Peyer's patch (tissue), 4 donors: ENCODE measurements around the gene TMEM117. TPM values are rescaled to one million over a fixed set of nuclear protein-coding genes. Genes with fewer than 3 reads are reported as not detected.

ENCODE experiments used
- DNase-seq, 3 donors: peaks; one replicate each; pipeline ENCODE4 v3.0.0-alpha.2; 2017 to 2019
- H3K27ac ChIP-seq, 4 donors: fragments of 200-600 bp; sonication (generic); one replicate each; pipeline ENCODE4 v1.5.1; 2016 to 2019
- H3K27me3 ChIP-seq, 2 donors: fragments of 200-600 bp; sonication (generic); one replicate each; pipeline ENCODE4 v1.5.1; 2019
- H3K36me3 ChIP-seq, 3 donors: fragments of 200-600 bp; sonication (generic); one replicate each; pipeline ENCODE4 v1.5.1; 2016 to 2019
- H3K4me1 ChIP-seq, 4 donors: fragments of 200-600 bp; sonication (generic); one replicate each; pipeline ENCODE4 v1.5.1; 2016 to 2019
- H3K4me3 ChIP-seq, 4 donors: fragments of 200-600 bp; sonication (generic); 1 replicate in 3 of 4; 2 replicates in 1 of 4; pipeline ENCODE4 v1.5.1; 2016 to 2019; ENCODE audit warnings: mild to moderate bottlenecking in 1 of 4
- H3K9me3 ChIP-seq, 4 donors: fragments of 200-600 bp; sonication (generic); one replicate each; pipeline ENCODE4 v1.5.1; 2016 to 2019; ENCODE audit warnings: mild to moderate bottlenecking in 1 of 4
- POLR2A ChIP-seq, 2 donors: fragments of 450-650 bp; IDR thresholded peaks; one replicate each; pipeline ENCODE4 v1.5.1; 2017; ENCODE audit warnings: antibody characterized with exemption in 2 of 2, mild to moderate bottlenecking in 2 of 2, moderate library complexity in 2 of 2
- total RNA-seq, 4 donors: library from RNA; depleted of rRNA; stranded (reverse); fragments of >200 nt; gene quantifications; one replicate each; pipeline ENCODE4 v1.1.0, GENCODE V29; 2016
- TF ChIP-seq, protein P1 (sequence below), 6 experiments: fragments of 450-650 bp in 4 of 6; fragments of 200-600 bp in 2 of 6; sonication (generic) in 1 of 6; IDR thresholded peaks; one replicate each; pipeline ENCODE4 v1.5.1; 2017 to 2019; ENCODE audit warnings: antibody characterized with exemption in 6 of 6, mild to moderate bottlenecking in 3 of 6, moderate library complexity in 1 of 6

TMEM117 gene
- total RNA-seq, 4 donors from 2014 or later = 10.7 to 60.1 (median 51.9) TPM

DNA sequence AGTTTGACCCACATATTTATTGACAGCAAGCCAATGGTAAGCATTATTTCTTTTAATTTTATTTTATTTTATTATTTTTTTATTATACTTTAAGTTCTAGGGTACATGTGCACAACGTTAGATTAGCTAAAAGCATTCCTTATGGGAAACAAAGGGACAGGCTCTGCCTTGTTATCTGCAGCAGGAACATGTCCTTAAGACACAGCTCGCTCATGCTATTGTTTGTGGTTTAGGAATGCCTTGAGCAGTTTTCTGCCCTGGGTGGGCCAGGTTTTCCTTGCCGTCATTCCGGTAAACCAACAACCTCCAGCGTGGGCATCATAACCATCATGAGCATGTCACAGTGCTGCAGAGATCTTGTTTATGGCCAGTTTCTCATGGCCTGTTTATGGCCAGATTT, 370.2 kb downstream of the TMEM117 start:
- TF ChIP-seq POLR2A (IDR thresholded peaks at IDR 0.05) = no peak
- TF ChIP-seq, protein P1, sequence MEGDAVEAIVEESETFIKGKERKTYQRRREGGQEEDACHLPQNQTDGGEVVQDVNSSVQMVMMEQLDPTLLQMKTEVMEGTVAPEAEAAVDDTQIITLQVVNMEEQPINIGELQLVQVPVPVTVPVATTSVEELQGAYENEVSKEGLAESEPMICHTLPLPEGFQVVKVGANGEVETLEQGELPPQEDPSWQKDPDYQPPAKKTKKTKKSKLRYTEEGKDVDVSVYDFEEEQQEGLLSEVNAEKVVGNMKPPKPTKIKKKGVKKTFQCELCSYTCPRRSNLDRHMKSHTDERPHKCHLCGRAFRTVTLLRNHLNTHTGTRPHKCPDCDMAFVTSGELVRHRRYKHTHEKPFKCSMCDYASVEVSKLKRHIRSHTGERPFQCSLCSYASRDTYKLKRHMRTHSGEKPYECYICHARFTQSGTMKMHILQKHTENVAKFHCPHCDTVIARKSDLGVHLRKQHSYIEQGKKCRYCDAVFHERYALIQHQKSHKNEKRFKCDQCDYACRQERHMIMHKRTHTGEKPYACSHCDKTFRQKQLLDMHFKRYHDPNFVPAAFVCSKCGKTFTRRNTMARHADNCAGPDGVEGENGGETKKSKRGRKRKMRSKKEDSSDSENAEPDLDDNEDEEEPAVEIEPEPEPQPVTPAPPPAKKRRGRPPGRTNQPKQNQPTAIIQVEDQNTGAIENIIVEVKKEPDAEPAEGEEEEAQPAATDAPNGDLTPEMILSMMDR (IDR thresholded peaks at IDR 0.05) = no peak

GRCh38 chr12:44217146-44217883, 381.4 kb downstream of the TMEM117 start:
- no peak overlapping the region for H3K27ac ChIP-seq
- no peaks in the 10 kb centered on the region for H3K4me1 ChIP-seq
- H3K36me3 ChIP-seq = no peaks in the 10 kb centered on the region
- H3K27me3 ChIP-seq = no peaks in the 10 kb centered on the region
- no peaks in the 10 kb centered on the region for H3K9me3 ChIP-seq
- H3K4me3 ChIP-seq = no peak overlapping the region
- DNase-seq = no peak
- TF ChIP-seq POLR2A (IDR thresholded peaks at IDR 0.05) = no peak
- TF ChIP-seq, protein P1 (IDR thresholded peaks at IDR 0.05) = no peak

More for the DNA sequence above, 370.2 kb downstream of the TMEM117 start:
- no peak overlapping the region for H3K4me3 ChIP-seq
- H3K4me1 ChIP-seq = no peaks in the 10 kb centered on the region
- H3K36me3 ChIP-seq = no peaks in the 10 kb centered on the region
- no peaks in the 10 kb centered on the region for H3K27me3 ChIP-seq
- no peak for DNase-seq
- H3K27ac ChIP-seq = no peak overlapping the region
- peaks cover 0 to 3% (median 0%) of the 10 kb centered on the region in 4 donors for H3K9me3 ChIP-seq

DNA sequence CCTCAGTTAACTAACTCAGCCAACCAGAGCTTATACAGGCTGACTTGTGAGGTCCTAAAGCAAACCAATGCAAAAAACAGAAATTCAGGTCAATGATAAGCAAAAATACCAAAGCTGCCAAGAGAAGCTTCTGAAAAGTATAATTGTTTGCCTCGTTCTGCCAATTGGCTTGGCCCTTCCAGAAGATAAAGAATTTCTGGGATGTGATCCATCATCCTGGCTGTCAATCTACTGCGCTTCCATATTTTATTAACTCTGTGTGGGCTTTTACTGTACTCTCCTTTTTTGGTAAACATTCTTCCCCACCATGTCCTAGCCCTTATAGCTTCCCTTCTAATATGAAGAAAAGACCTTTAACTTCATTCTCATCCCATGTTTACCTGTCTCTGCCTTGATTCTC, 387.9 kb downstream of the TMEM117 start:
- no peak for DNase-seq
- TF ChIP-seq, protein P1 (IDR thresholded peaks at IDR 0.05) = no peak
- no peak for TF ChIP-seq POLR2A (IDR thresholded peaks at IDR 0.05)
- Histone ChIP-seq H3K4me1 (no peaks in the 10 kb centered on the region), H3K4me3 (no peak overlapping the region), H3K9me3 (no peaks in the 10 kb centered on the region), H3K27ac (no peak overlapping the region), H3K27me3 (no peaks in the 10 kb centered on the region), H3K36me3 (no peaks in the 10 kb centered on the region)

DNA sequence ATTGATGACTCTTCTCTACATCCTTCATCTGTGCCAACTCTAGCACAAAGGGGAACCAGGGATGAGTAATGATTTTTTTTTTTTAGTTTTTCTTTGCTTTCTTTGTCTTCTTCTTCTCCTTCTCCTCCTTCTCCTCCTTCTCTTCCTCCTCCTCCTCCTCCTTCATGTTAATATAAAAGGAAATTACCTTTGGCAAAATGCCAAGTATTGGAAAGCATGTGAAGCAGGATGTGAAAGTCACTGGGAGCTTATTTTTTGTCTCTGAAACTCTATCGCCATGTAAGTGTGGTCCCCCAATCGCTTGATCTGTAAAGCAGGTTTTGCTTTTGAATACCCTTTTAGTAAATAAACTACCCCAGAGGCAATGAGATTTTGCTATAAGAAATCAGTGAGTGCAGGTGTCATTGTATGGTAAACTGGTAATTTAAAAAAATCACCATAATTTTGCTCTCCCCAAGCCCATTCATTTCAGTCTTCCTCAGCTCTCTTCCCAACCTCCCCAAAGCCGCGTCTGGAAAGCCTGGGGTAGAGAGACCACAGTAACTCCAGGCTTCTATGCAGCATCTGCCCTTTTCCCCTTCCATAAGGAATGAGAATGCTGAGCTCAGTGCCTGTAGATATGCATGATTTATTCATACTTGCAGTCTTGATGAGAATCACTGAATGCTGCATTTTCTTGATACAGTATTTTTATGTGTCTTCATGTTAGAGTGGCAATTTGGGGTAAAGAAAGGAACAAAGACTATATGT, 388.7 kb downstream of the TMEM117 start:
- TF ChIP-seq POLR2A (IDR thresholded peaks at IDR 0.05) = no peak
- TF ChIP-seq, protein P1 (IDR thresholded peaks at IDR 0.05) = no peak
- Histone ChIP-seq H3K27ac (no peak overlapping the region), H3K9me3 (no peaks in the 10 kb centered on the region), H3K4me1 (no peaks in the 10 kb centered on the region), H3K36me3 (no peaks in the 10 kb centered on the region), H3K4me3 (no peak overlapping the region), H3K27me3 (no peaks in the 10 kb centered on the region)
- DNase-seq = no peak

DNA sequence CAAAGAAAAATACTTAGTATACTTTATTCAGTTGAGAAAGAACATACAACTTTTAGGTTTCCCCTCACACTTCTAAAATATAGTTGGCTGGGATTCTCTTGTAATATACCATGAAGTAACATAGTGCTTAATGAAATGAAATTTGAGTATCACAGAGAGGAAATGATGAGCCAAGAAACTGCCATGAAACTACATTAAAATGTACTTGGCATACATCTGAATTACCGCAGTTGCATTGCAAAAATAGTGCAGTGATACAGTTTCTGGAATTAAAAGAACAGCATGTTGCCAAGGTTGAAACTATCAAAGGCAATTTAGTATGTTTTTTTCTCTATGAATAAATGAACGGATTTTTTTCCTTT, 389.2 kb downstream of the TMEM117 start:
- Histone ChIP-seq H3K27me3 (no peaks in the 10 kb centered on the region), H3K27ac (no peak overlapping the region), H3K4me1 (no peaks in the 10 kb centered on the region), H3K4me3 (no peak overlapping the region), H3K36me3 (no peaks in the 10 kb centered on the region), H3K9me3 (no peaks in the 10 kb centered on the region)
- TF ChIP-seq, protein P1 (IDR thresholded peaks at IDR 0.05) = no peak
- no peak for TF ChIP-seq POLR2A (IDR thresholded peaks at IDR 0.05)
- DNase-seq = no peak
